Omental fat pad (tissue), 4 donors: ENCODE data around the gene DDX51. TPM values are rescaled to one million over a fixed set of nuclear protein-coding genes. Genes with fewer than 3 reads are reported as not detected.
A peak's percentile ranks its signal among the peaks of the same experiment; 100 is the strongest.

Experiments
- ATAC-seq: fragments of 150-250 bp; one replicate; pipeline ENCODE4 v1.9.1; 2016; ENCODE audit warnings: mild to moderate bottlenecking, moderate library complexity; ENCODE audit not compliant: low FRiP score
- DNase-seq: peaks from one replicate; pipeline ENCODE4 v3.0.0-alpha.2; 2019; ENCODE audit warnings: low spot score
- CTCF ChIP-seq, 3 donors: fragments of 450-650 bp; IDR thresholded peaks; one replicate each; pipeline ENCODE4 v1.5.1; 2016 to 2017; ENCODE audit warnings: antibody characterized with exemption in 3 of 3, mild to moderate bottlenecking in 3 of 3, moderate library complexity in 2 of 3
- total RNA-seq, 4 donors: library from RNA; depleted of rRNA; stranded (reverse); fragments of >200 nt; gene quantifications; one replicate each; pipeline ENCODE4 v1.1.0, GENCODE V29; 2016

Gene DDX51
- total RNA-seq, 4 donors from 2014 or later = 6.5 to 32.2 (median 10.4) TPM

- no peak for TF ChIP-seq CTCF (IDR thresholded peaks at IDR 0.05)
- DNase-seq (no peak), ATAC-seq (no peak)
Measured at GRCh38 chr12:132146772-132147422, 2.8 kb upstream of the DDX51 start.

DNA sequence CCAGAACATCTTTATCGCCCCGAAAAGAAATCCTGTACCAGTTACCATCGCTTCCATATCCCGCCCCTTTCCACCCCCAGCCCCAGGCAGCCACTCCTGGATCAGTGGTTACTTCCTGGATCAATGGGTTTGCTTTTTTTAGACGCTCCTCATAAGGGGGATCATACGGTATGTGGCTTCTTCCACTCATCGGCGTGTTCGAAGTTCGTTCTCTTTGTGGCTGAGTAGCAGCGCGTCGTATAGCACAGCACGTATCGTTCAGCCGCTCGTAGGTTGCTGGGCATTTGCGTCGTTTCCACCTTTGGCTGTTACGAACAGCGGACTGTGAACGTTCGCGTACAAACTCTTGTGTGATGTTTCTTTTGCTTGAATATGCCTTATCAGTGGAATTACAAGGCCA lies 2.0 kb upstream of the DDX51 start:
- TF ChIP-seq CTCF (IDR thresholded peaks at IDR 0.05) = no peak
- ATAC-seq = no peak
- DNase-seq = no peak

DNA sequence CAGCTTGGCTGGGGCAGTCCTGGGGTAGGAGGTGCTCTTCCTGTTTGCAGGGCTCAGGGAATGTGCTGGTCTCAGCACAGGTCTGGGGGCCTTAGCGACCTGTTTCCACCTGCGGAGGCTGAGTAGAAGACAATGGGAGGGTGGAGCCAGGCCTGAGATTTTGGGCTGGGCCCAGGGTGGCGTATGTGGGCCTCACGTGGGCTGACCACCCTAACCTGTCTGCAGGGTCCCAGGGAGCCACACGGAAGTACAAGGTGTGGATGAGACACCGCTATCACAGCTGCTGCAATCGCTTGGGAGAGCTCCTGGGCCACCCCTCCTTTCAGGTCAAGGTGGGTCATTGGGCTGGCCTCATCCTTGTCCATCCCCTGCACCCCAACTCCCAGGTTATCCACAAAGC lies 1.2 kb upstream of the DDX51 start:
- TF ChIP-seq CTCF (IDR thresholded peaks at IDR 0.05) = no peak
- no peak for DNase-seq
- ATAC-seq = no peak

GRCh38 chr12:132144810-132145168 lies 670 bp upstream of the DDX51 start:
- no peak for DNase-seq
- peak; percentile 1 for ATAC-seq
- no peak for TF ChIP-seq CTCF (IDR thresholded peaks at IDR 0.05)

- TF ChIP-seq CTCF (IDR thresholded peaks at IDR 0.05) = no peak
- ATAC-seq (peak; percentile 2), DNase-seq (no peak)
Measured at GRCh38 chr12:132143336-132144071, 615 bp downstream of the DDX51 start.

GRCh38 chr12:132142679-132143335 lies 1.3 kb downstream of the DDX51 start:
- TF ChIP-seq CTCF (IDR thresholded peaks at IDR 0.05) = no peak
- DNase-seq (no peak), ATAC-seq (no peak)
